KMS-11 (cell line): Measurements from ENCODE around the gene SNX30.

Source experiments
- H2AFZ ChIP-seq: fragments of 200-600 bp; sonication (generic); 2 replicates; pipeline ENCODE4 v1.6.1; 2016; ENCODE audit warnings: antibody characterized with exemption, mixed run types, low read depth
- H3K27ac ChIP-seq: fragments of 200-600 bp; sonication (generic); 2 replicates; pipeline ENCODE4 v1.6.1; 2016; ENCODE audit warnings: mild to moderate bottlenecking, mixed run types
- H3K27me3 ChIP-seq: fragments of 200-600 bp; sonication (generic); 2 replicates; pipeline ENCODE4 v1.6.1; 2017; ENCODE audit warnings: mild to moderate bottlenecking, low read depth, mixed run types, moderate library complexity; ENCODE audit not compliant: insufficient read depth
- H3K36me3 ChIP-seq: fragments of 200-600 bp; sonication (generic); 2 replicates; pipeline ENCODE4 v1.6.1; 2017; ENCODE audit warnings: mild to moderate bottlenecking, mixed run types; ENCODE audit not compliant: insufficient read depth
- H3K4me1 ChIP-seq: fragments of 200-600 bp; sonication (generic); 2 replicates; pipeline ENCODE4 v1.6.1; 2016; ENCODE audit warnings: mild to moderate bottlenecking, low read depth, mixed run types; ENCODE audit not compliant: poor library complexity, severe bottlenecking
- H3K4me2 ChIP-seq: fragments of 200-600 bp; sonication (generic); 2 replicates; pipeline ENCODE4 v1.7.0; 2016; ENCODE audit warnings: mild to moderate bottlenecking, mixed run types
- H3K4me3 ChIP-seq: fragments of 200-600 bp; sonication (generic); IDR thresholded peaks from 2 replicates; pipeline ENCODE4 v1.6.1; 2017; ENCODE audit warnings: low read depth, low read length, mixed read lengths; ENCODE audit not compliant: insufficient read depth
- H3K79me2 ChIP-seq: fragments of 200-600 bp; sonication (generic); 2 replicates; pipeline ENCODE4 v1.6.1; 2016; ENCODE audit warnings: low read depth, mixed run types; ENCODE audit not compliant: insufficient read depth
- H3K9ac ChIP-seq: fragments of 200-600 bp; sonication (generic); 2 replicates; pipeline ENCODE4 v1.6.1; 2016; ENCODE audit warnings: mild to moderate bottlenecking, mixed run types
- H4K20me1 ChIP-seq: fragments of 200-600 bp; sonication (generic); 2 replicates; pipeline ENCODE4 v1.6.1; 2016; ENCODE audit warnings: mild to moderate bottlenecking, mixed run types; ENCODE audit not compliant: insufficient read depth
- CTCF ChIP-seq: fragments of 200-600 bp; sonication (generic); conservative IDR thresholded peaks from 2 replicates; pipeline ENCODE4 v1.6.1; 2017; ENCODE audit warnings: low read depth, mild to moderate bottlenecking, antibody characterized with exemption, low read length, moderate library complexity, mixed read lengths

SNX30 gene

DNA sequence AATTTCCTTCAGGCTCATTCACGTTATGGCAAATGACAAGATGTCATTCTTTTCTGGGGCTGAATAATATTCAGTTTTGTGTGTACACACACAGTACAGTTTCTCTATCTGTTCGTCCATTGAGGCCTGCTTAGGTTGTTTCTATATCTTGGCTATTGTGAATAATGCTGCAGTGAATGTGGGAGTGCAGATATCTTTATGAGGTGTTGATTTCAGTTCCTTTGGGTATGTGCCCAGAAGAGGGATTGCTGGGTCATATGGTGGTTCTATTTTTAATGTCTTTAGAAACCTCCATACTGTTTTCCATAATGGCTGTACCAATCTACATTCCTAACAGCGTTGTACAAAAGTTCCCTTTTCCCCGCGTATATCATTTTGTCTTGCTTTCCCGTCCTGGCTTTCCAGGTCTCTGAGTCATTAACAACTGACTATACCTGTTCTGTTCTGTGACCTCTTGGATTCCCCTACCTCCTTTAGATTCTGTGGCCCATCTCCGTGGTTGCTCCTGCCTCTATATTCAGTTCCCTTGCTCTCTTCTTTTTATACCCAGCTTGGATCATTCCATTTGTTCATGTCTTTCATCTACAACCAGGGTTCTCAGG lies 6.8 kb downstream of the SNX30 start:
- H3K79me2 ChIP-seq, result no peaks in the 10 kb centered on the region
- no peak overlapping the region for H3K9ac ChIP-seq
- no peaks in the 10 kb centered on the region for H4K20me1 ChIP-seq
- TF ChIP-seq CTCF, result no peak
- no peak overlapping the region for H3K27ac ChIP-seq
- no peak overlapping the region for H2AFZ ChIP-seq
- H3K4me1 ChIP-seq, result peaks cover 3% of the 10 kb centered on the region
- H3K36me3 ChIP-seq, result no peaks in the 10 kb centered on the region
- no peak overlapping the region for H3K4me3 ChIP-seq
- no peak overlapping the region for H3K4me2 ChIP-seq
- H3K27me3 ChIP-seq, result no peaks in the 10 kb centered on the region

GRCh38 chr9:112757940-112758339 lies 7.4 kb downstream of the SNX30 start:
- Histone ChIP-seq H3K27me3 (no peaks in the 10 kb centered on the region), H3K79me2 (no peaks in the 10 kb centered on the region), H3K27ac (no peak overlapping the region), H3K4me3 (no peak overlapping the region), H3K36me3 (no peaks in the 10 kb centered on the region), H3K9ac (no peak overlapping the region), H3K4me1 (no peaks in the 10 kb centered on the region), H2AFZ (no peak overlapping the region), H3K4me2 (no peak overlapping the region), H4K20me1 (no peaks in the 10 kb centered on the region)
- no peak for TF ChIP-seq CTCF

DNA sequence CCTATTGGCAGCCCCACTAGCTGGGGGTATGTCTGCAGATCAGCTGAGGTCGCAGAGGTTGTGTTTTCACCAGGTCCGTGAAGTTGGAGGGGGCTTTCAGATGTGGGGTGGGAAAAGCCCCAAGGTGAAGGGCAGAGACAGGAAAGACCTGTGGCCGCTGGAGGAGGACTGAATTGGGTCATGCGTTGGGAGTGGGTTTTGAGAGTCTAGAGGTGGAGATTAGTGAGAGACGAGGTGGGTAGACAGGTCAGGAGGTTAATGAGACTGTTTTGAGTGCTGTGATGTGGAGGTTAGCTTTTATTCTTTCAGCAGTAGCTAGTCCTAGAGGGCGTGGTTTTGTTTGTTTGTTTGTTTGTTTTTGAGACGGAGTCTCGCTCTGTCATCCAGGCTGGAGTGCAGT lies 10.3 kb downstream of the SNX30 start:
- no peak overlapping the region for H3K9ac ChIP-seq

DNA sequence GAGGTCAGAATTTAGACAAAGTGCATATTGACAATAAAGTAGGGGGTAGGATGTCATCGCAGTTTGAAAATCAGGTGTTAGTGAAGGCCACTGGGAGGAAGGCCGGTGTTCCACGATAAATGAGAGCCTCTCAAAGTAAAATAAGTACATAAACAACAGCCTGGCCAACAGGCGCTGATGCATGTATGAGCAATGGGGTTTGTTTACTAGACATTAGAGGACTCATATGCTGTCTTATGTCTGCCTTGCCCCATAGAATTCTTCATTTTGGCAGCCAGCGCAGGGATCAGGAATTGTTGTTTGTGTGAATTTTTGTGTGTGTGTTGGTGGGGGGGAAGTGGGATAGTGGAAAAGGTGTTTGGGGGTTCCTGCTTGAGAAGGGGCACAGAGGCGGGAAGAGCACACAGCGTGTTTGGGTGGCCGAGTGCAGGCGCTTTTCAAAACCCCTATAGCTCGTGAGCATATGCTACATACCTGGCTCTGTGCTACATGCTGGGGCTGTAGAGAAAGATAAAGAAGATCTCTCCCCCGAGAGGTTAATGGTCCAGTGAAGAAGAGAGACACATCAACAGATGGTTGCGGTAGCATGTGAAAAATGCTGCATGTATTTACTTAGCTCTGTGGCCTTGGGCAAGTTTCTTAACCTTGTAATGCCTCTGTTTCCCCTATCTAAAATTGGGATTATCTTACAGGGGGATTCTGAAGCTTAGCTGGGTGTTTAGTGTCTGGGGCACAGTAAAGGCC lies 11.5 kb downstream of the SNX30 start:
- Histone ChIP-seq H3K4me1 (no peaks in the 10 kb centered on the region), H3K9ac (no peak overlapping the region), H4K20me1 (no peaks in the 10 kb centered on the region), H3K27me3 (no peaks in the 10 kb centered on the region), H3K36me3 (no peaks in the 10 kb centered on the region), H3K79me2 (no peaks in the 10 kb centered on the region), H3K27ac (no peak overlapping the region), H3K4me3 (no peak overlapping the region), H2AFZ (no peak overlapping the region), H3K4me2 (no peak overlapping the region)
- no peak for TF ChIP-seq CTCF

More for the DNA sequence above, 10.3 kb downstream of the SNX30 start:
- no peaks in the 10 kb centered on the region for H3K27me3 ChIP-seq
- no peak overlapping the region for H3K4me2 ChIP-seq
- H2AFZ ChIP-seq, result no peak overlapping the region
- H3K36me3 ChIP-seq, result no peaks in the 10 kb centered on the region
- TF ChIP-seq CTCF, result no peak
- no peaks in the 10 kb centered on the region for H4K20me1 ChIP-seq
- H3K4me1 ChIP-seq, result no peaks in the 10 kb centered on the region
- H3K4me3 ChIP-seq, result no peak overlapping the region
- H3K79me2 ChIP-seq, result no peaks in the 10 kb centered on the region
- no peak overlapping the region for H3K27ac ChIP-seq
